Calu3 (cell line): ENCODE results near the gene MYRFL. TPM values are rescaled to one million over a fixed set of nuclear protein-coding genes. Genes with fewer than 3 reads are reported as not detected.

Source experiments
- BruUV-seq: library from RNA; stranded (reverse); fragments of 400-500 nt; replicated peaks from 2 replicates; lab custom pipeline; 2021; lab: Mats Ljungman, UMichigan
- CTCF ChIA-PET: fragments of 300-600 bp; sonication (Branson Sonifier 250); formaldehyde crosslinking; loops from one replicate; lab custom pipeline; 2022; ENCODE audit warnings: antibody characterized with exemption; lab: Charles Lee
- DNase-seq: peaks from one replicate; pipeline ENCODE4 v3.0.0; 2022
- H3K27ac Mint-ChIP-seq: one replicate; pipeline ENCODE4 v1.8.0; 2022; ENCODE audit warnings: mixed read lengths; ENCODE audit not compliant: unreplicated experiment
- H3K27me3 Mint-ChIP-seq: one replicate; pipeline ENCODE4 v1.8.0; 2022; ENCODE audit warnings: mixed read lengths; ENCODE audit not compliant: unreplicated experiment
- H3K36me3 Mint-ChIP-seq: one replicate; pipeline ENCODE4 v1.8.0; 2022; ENCODE audit warnings: mild to moderate bottlenecking, moderate library complexity, mixed read lengths; ENCODE audit not compliant: insufficient read depth, unreplicated experiment
- H3K4me1 Mint-ChIP-seq: one replicate; pipeline ENCODE4 v1.8.0; 2022; ENCODE audit warnings: mild to moderate bottlenecking, low read depth, mixed read lengths; ENCODE audit not compliant: unreplicated experiment
- H3K4me3 Mint-ChIP-seq: one replicate; pipeline ENCODE4 v1.8.0; 2022; ENCODE audit warnings: mild to moderate bottlenecking, low read depth, moderate library complexity, mixed read lengths; ENCODE audit not compliant: unreplicated experiment
- H3K9me3 Mint-ChIP-seq: one replicate; pipeline ENCODE4 v1.8.0; 2022; ENCODE audit warnings: low read depth, mixed read lengths; ENCODE audit not compliant: unreplicated experiment
- intact Hi-C: fragments of 100-400 bp; cut with micrococcal nuclease; formaldehyde crosslinking; loops from one replicate; pipeline ENCODE4 v1.10.0; 2022; ENCODE audit not compliant: unreplicated experiment
- total RNA-seq: library from RNA; stranded (reverse); gene quantifications from 2 replicates; pipeline ENCODE4 v1.2.3, GENCODE V29; 2022
- TF ChIP-seq, protein P1 (sequence below): fragments of 200-600 bp; IDR thresholded peaks from one replicate; pipeline ENCODE4 v1.8.0; 2022; ENCODE audit warnings: antibody characterized with exemption; ENCODE audit not compliant: unreplicated experiment

MYRFL gene
- total RNA-seq, 1 experiment from 2014 or later: 1.7 TPM

DNA sequence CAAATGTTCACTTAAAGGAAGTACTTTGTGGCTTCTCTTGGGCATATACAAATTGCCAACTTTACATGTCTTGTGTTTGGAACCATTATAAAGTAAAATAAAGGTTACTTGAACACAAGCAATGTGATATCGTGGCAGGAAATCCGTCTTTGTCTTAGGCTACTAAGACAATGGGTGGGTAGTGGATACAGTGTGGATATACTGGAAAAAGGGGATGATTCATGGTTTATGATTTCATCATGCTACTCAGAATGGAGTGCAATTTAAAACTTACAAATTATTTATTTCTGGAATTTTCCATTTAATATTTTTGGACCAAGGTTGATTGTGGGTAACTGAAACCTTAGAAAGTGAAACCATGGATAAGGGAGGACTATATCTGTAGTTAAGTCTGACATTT is 48.4 kb downstream of the MYRFL start:
- CTCF ChIA-PET: interaction anchor here (1.0 kb wide), 1 partner anchor 93 kb away, joined by 3 read pairs; no protein-coding TSS in a partner anchor
- Mint-ChIP-seq H3K27ac (no peak overlapping the region), H3K4me3 (no peak overlapping the region), H3K27me3 (no peaks in the 10 kb centered on the region), H3K9me3 (no peaks in the 10 kb centered on the region), H3K36me3 (no peaks in the 10 kb centered on the region), H3K4me1 (peaks cover 21% of the 10 kb centered on the region)
- TF ChIP-seq, protein P1, sequence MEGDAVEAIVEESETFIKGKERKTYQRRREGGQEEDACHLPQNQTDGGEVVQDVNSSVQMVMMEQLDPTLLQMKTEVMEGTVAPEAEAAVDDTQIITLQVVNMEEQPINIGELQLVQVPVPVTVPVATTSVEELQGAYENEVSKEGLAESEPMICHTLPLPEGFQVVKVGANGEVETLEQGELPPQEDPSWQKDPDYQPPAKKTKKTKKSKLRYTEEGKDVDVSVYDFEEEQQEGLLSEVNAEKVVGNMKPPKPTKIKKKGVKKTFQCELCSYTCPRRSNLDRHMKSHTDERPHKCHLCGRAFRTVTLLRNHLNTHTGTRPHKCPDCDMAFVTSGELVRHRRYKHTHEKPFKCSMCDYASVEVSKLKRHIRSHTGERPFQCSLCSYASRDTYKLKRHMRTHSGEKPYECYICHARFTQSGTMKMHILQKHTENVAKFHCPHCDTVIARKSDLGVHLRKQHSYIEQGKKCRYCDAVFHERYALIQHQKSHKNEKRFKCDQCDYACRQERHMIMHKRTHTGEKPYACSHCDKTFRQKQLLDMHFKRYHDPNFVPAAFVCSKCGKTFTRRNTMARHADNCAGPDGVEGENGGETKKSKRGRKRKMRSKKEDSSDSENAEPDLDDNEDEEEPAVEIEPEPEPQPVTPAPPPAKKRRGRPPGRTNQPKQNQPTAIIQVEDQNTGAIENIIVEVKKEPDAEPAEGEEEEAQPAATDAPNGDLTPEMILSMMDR: no peak
- DNase-seq: no peak
- intact Hi-C loops: no loop called here
- no TSS peak for BruUV-seq

DNA sequence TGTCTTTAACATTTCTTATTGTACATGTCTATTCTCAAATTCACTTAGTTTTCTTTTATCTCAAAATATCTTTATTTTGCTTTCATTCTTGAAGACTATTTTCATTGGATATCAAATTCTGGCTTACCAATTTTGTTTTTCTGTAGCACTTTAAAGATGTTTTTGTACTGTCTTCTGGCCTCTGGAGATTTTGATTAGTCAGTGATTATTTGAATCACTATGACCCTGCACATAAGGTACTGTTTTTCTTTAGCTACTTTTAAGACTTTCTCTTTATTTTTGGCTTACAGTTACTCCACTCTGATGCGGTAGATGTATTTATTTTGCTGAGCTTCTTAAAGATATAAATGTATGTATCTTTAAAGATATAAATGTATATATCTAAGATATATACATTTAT is 49.6 kb downstream of the MYRFL start:
- intact Hi-C loops: loop anchor here (5.0 kb wide), 2 partner anchors 92 to 493 kb away; partner anchors contain the start of gene KCNMB4
- H3K4me1 Mint-ChIP-seq: peaks cover 33% of the 10 kb centered on the region
- peaks cover 6% of the 10 kb centered on the region for H3K36me3 Mint-ChIP-seq
- TF ChIP-seq, protein P1: no peak
- H3K4me3 Mint-ChIP-seq: no peak overlapping the region
- no TSS peak for BruUV-seq
- H3K27me3 Mint-ChIP-seq: no peaks in the 10 kb centered on the region
- no peaks in the 10 kb centered on the region for H3K9me3 Mint-ChIP-seq
- DNase-seq: no peak
- H3K27ac Mint-ChIP-seq: no peak overlapping the region
- CTCF ChIA-PET: no interaction called here

DNA sequence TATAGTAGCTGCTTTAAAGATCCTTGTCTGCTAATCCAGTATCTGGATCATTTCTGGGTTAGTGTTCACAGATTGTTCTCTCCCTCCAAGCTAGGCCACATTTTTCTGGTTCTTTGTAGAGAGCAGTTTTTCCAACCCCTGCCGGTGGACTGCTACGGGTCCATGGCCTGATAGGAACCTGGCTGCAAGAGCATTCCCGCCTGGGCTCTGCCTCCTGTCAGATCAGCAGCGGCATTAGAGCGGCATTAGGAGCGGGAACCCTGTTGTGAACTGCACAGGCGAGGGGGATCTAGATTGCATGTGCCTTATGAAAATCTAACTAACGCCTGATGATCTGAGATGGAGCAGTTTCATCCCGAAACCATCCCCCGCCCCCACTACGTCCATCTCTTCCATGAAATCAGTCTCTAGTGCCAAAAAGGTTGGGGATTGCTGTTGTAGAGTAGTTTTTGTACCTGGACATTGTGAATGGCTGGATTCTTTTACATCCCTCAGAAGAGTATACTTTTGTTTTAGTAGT is 50.4 kb downstream of the MYRFL start:
- Mint-ChIP-seq H3K27ac (no peak overlapping the region), H3K27me3 (no peaks in the 10 kb centered on the region), H3K4me1 (peaks cover 38% of the 10 kb centered on the region), H3K9me3 (no peaks in the 10 kb centered on the region), H3K36me3 (peaks cover 6% of the 10 kb centered on the region), H3K4me3 (no peak overlapping the region)
- TF ChIP-seq, protein P1: no peak
- no TSS peak for BruUV-seq
- intact Hi-C loops: loop anchor here (5.0 kb wide), 2 partner anchors 93 to 492 kb away; partner anchors contain the start of gene KCNMB4
- CTCF ChIA-PET: no interaction called here
- no peak for DNase-seq

DNA sequence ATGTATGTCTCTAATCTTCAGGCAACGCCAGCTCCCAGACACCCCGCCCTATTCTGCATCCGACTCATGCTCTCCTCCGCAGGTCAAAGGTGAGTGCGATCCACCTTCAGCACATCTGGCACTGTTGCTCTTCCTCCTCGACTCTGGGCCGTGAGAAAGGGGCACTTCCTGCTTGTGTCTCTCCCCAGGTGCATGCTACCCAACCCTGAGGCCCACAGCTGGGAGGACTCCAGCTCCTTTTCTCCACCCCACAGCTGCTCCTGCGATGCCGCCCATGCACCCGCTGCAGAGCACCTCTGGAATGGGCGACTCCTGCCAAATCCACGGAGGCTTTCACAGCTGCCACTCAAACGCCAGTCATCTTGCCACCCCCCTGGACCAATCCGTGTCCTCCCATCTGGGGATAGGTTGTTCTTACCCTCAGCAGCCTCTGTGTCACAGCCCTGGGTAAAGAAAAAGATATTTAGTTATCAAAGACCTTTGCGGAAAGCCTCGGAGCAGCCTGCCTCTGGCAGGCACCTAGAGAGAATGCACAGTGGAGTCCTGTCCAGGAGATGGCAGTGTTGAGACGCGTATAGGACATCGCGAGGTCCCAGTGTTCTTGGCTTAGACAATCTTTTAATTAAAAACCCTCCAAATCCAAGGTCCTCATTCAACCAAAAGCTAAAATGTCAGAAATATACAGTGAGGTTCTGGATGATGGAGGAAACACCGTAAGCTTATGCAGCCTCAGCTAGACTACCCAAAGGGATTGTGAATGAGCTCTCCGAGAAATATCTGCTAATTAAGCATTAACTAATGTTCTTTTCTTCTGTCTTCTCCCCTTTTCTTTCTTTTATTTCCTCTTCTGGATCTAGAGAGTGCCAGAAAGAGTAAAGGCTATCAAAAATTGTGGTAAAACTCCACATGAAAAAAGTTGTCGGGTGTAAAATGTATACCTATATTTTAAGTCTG is 54.3 kb downstream of the MYRFL start:
- no peaks in the 10 kb centered on the region for H3K9me3 Mint-ChIP-seq
- peaks cover 22% of the 10 kb centered on the region for H3K4me1 Mint-ChIP-seq
- BruUV-seq: no TSS peak
- peak overlapping the region; percentile 59 for H3K27ac Mint-ChIP-seq
- TF ChIP-seq, protein P1: peak; percentile 93
- peak; percentile 81 for DNase-seq
- no peaks in the 10 kb centered on the region for H3K27me3 Mint-ChIP-seq
- peaks cover 6% of the 10 kb centered on the region for H3K36me3 Mint-ChIP-seq
- peak overlapping the region; percentile 71 for H3K4me3 Mint-ChIP-seq
- CTCF ChIA-PET: interaction anchor here (0.6 to 1.8 kb wide), 6 partner anchors 8 to 698 kb away, joined by 3 to 12 read pairs (median 5); no protein-coding TSS in a partner anchor
- intact Hi-C loops: loop anchor here (1.0 to 5.0 kb wide), 4 partner anchors 97 to 852 kb away; partner anchors contain the start of gene KCNMB4
